BJ (cell line): ENCODE data around the gene ZNF423. TPM values are rescaled to one million over a fixed set of nuclear protein-coding genes. Genes with fewer than 3 reads are reported as not detected.
A peak's percentile ranks its signal among the peaks of the same experiment; 100 is the strongest.

ENCODE experiments used
- CTCF ChIA-PET: fragments of 350-600 bp; formaldehyde crosslinking; extraction: SDS; loops from one replicate; lab custom pipeline; 2021; ENCODE audit warnings: antibody characterized with exemption, inconsistent platforms; lab: Yijun Ruan, JAX
- POLR2A ChIA-PET: fragments of 300-600 bp; sonication (Branson Sonifier 250); formaldehyde crosslinking; extraction: SDS; loops from one replicate; lab custom pipeline; 2021; ENCODE audit warnings: antibody characterized with exemption; lab: Charles Lee
- DNase-seq: peaks from one replicate; pipeline ENCODE4 v3.0.0-alpha.2; 2011; ENCODE audit warnings: low read depth
- H3K27me3 ChIP-seq: 2 replicates; pipeline ENCODE4 v1.6.0; 2011; ENCODE audit warnings: low read length; ENCODE audit not compliant: control insufficient read depth, insufficient read depth
- H3K36me3 ChIP-seq: 2 replicates; pipeline ENCODE4 v1.5.1; 2011; ENCODE audit warnings: low read length; ENCODE audit not compliant: control insufficient read depth, insufficient read depth
- H3K4me3 ChIP-seq: 2 replicates; pipeline ENCODE4 v1.5.1; 2011; ENCODE audit warnings: low read depth, mild to moderate bottlenecking, control low read depth, low read length
- CTCF ChIP-seq: IDR thresholded peaks from 2 replicates; pipeline ENCODE4 v1.5.1; 2011; ENCODE audit warnings: low read depth, mild to moderate bottlenecking, control low read depth, inconsistent platforms, low read length, moderate library complexity; ENCODE audit not compliant: insufficient read depth
- polyA plus RNA-seq: library from polyadenylated mRNA; depleted of rRNA; stranded (reverse); fragments of >200 nt; gene quantifications from 2 replicates; pipeline ENCODE4 v1.2.3, GENCODE V29; 2011

The ZNF423 gene
- polyA plus RNA-seq, 1 experiment: 0.22 TPM

DNA sequence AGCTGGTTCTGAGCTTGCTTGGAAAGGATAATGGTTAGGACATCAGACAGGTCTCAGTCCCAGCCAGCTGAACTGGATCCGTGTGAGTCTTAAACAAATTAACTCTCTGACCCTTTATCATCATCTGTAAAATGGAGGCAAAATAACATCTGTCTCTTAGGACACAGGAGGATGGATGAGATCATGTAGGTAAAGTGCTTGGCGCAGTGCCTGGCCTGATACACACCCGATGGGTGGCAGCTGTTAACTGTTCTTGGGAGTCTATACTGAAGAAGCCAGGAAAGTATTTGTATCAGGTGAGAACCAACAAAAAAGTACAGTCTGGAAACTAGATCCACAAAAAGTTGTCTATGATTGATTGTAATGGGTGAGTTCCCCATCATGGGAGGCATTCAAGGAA lies 293.7 kb downstream of the ZNF423 start:
- Histone ChIP-seq H3K27me3 (no peaks in the 10 kb centered on the region), H3K4me3 (no peak overlapping the region), H3K36me3 (no peaks in the 10 kb centered on the region)
- POLR2A ChIA-PET: no interaction called here
- CTCF ChIA-PET: interaction anchor here (0.6 to 0.8 kb wide), 2 partner anchors 191 to 193 kb away, joined by 3 read pairs; no protein-coding TSS in a partner anchor
- DNase-seq: no peak
- TF ChIP-seq CTCF: no peak

GRCh38 chr16:49560004-49560830 lies 295.7 kb downstream of the ZNF423 start:
- Histone ChIP-seq H3K27me3 (no peaks in the 10 kb centered on the region), H3K4me3 (no peak overlapping the region), H3K36me3 (no peaks in the 10 kb centered on the region)
- DNase-seq: no peak
- CTCF ChIA-PET: no interaction called here
- no peak for TF ChIP-seq CTCF
- POLR2A ChIA-PET: no interaction called here

DNA sequence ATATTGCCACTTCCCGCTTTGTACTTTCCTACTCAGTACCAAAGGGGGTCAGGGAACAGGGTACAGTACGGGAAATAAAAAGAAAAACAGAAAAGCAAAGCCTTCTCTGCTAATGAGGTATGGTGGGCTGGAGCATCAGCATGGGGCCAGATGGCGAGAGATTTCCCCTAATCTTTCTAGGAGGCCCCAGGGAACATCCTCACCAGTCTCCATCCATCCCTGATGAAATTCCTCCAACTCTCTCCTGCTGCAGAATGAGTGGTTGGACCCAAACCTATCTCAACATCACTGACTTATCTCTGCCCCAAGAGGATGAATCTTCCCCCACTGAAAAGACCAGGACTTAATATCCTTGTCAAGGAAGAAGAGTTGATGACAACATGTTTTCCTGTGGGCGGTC lies 296.7 kb downstream of the ZNF423 start:
- POLR2A ChIA-PET: no interaction called here
- H3K36me3 ChIP-seq: no peaks in the 10 kb centered on the region
- H3K27me3 ChIP-seq: no peaks in the 10 kb centered on the region
- CTCF ChIA-PET: no interaction called here
- TF ChIP-seq CTCF: no peak
- no peak for DNase-seq
- H3K4me3 ChIP-seq: no peak overlapping the region

DNA sequence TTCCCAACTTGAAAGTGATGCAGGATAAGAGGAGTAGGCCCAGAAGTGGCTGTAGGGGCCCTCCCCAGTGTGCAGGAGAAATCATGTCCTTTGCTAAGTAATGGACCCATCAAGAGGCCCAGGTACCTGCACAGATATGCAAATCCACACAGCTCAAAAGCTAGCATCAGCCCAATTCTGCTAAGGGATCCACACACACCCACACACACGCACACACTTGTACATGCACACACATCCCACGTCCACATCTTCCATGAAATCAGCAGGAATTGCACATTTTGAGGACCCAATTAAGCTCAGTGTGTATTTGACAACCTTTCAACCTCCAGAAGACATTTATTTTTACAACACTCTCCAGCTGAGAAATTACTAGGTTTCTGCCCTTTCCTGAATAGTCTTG lies 297.5 kb downstream of the ZNF423 start:
- no peaks in the 10 kb centered on the region for H3K27me3 ChIP-seq
- no peak for DNase-seq
- H3K4me3 ChIP-seq: no peak overlapping the region
- no peaks in the 10 kb centered on the region for H3K36me3 ChIP-seq
- CTCF ChIA-PET: no interaction called here
- POLR2A ChIA-PET: no interaction called here
- no peak for TF ChIP-seq CTCF

GRCh38 chr16:49556606-49557446 lies 299.1 kb downstream of the ZNF423 start:
- H3K4me3 ChIP-seq: no peak overlapping the region
- no peaks in the 10 kb centered on the region for H3K36me3 ChIP-seq
- H3K27me3 ChIP-seq: no peaks in the 10 kb centered on the region
- ChIA-PET CTCF (interaction anchor here (0.9 to 1.5 kb wide), 4 partner anchors 13 to 106 kb away, joined by 3 to 5 read pairs (median 3); no protein-coding TSS in a partner anchor), POLR2A (no interaction called here)
- no peak for DNase-seq
- TF ChIP-seq CTCF: peak; percentile 37
